ENCODE results near the gene GATA6. TPM values are rescaled to one million over a fixed set of nuclear protein-coding genes. Genes with fewer than 3 reads are reported as not detected.

The GATA6 gene
- total and polyA plus RNA-seq, 2 of the 8 experiments (the other 6 are each of a cell fraction or from before 2014, with no cell fraction given), result 0.09 TPM; not detected in 1

GRCh38 chr18:22228976-22229375 lies 59.6 kb downstream of the GATA6 start (continued):
- TF ChIP-seq CHD7 (IDR thresholded peaks at IDR 0.05; ENCODE audit: insufficient replicate concordance, low read length) (no peak), CBX8 (IDR thresholded peaks at IDR 0.05; ENCODE audit: borderline replicate concordance, low read depth, low read length) (no peak), CEBPB (IDR thresholded peaks at IDR 0.05; ENCODE audit: low read depth, low read length) (no peak), SP4 (IDR thresholded peaks at IDR 0.05; ENCODE audit: low read length) (no peak), RXRA (IDR thresholded peaks at IDR 0.05; ENCODE audit: insufficient read depth, low read depth, low read length) (no peak)
